ENCODE data around the gene RGS12. TPM values are rescaled to one million over a fixed set of nuclear protein-coding genes. Genes with fewer than 3 reads are reported as not detected.

Gene RGS12
- total RNA-seq, 1 donor from 2014 or later = 26.3 TPM

DNA sequence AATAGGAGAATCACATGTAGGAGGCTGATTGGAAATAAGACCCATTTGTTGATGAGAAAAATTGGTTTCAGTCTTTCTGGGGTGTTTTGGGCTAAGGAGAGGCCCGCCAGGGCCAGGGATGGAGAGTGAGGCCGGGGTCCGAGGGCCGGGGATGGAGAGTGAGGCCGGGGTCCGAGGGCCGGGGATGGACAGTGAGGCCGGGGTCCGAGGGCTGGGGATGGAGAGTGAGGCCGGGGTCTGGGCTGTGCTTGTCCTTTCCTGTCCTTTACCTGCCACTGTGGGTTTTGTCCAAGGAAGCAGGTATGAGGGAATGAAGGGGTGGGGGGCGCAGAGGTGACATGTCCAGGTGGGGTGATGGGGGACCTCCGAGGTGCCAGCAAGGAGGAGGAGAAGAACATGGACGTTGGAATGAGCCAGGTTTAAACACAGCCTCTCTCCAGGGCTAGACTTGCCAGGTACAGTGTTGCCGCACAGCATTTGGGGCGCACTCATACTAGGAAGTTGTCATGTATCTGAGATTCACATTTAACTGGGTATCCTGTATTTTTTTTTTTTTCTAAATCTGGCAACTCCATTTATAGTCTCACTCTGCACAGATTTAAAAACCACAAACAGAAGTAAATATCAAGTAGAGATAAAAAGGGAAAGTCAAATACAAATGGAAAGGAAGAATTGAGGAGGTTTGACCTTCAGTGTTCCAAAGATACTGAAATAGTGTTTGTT is 8.8 kb downstream of the RGS12 start:
- Histone ChIP-seq H3K27ac (no peak overlapping the region), H3K36me3 (no peaks in the 10 kb centered on the region), H3K9me3 (no peaks in the 10 kb centered on the region), H3K4me3 (no peak overlapping the region), H3K27me3 (no peaks in the 10 kb centered on the region), H3K4me1 (no peaks in the 10 kb centered on the region)
- no peak for DNase-seq (ENCODE audit: low spot score in 2 of 2)
- no peak for TF ChIP-seq CTCF (IDR thresholded peaks at IDR 0.05)
- intact Hi-C loops (cut with DNase I) = no loop called here

- no peaks in the 10 kb centered on the region for H3K36me3 ChIP-seq
- TF ChIP-seq CTCF (IDR thresholded peaks at IDR 0.05) = no peak
- intact Hi-C loops (cut with DNase I) = no loop called here
- no peak overlapping the region for H3K4me3 ChIP-seq
- no peaks in the 10 kb centered on the region for H3K27me3 ChIP-seq
- peak in 1 of 2 donors; percentile 57 for DNase-seq (ENCODE audit: low spot score in 2 of 2)
- no peak overlapping the region for H3K27ac ChIP-seq
- H3K9me3 ChIP-seq = no peaks in the 10 kb centered on the region
- no peaks in the 10 kb centered on the region for H3K4me1 ChIP-seq
Observed at GRCh38 chr4:3302173-3302785, 9.5 kb downstream of the RGS12 start.

- peak in 1 of 2 donors; percentile 56 for DNase-seq (ENCODE audit: low spot score in 2 of 2)
- no peaks in the 10 kb centered on the region for H3K27me3 ChIP-seq
- no peaks in the 10 kb centered on the region for H3K9me3 ChIP-seq
- no peak for TF ChIP-seq CTCF (IDR thresholded peaks at IDR 0.05)
- intact Hi-C loops (cut with DNase I) = no loop called here
- H3K4me1 ChIP-seq = no peaks in the 10 kb centered on the region
- H3K27ac ChIP-seq = no peak overlapping the region
- no peak overlapping the region for H3K4me3 ChIP-seq
- no peaks in the 10 kb centered on the region for H3K36me3 ChIP-seq
Observed at GRCh38 chr4:3302786-3303564, 10.2 kb downstream of the RGS12 start.

GRCh38 chr4:3303565-3303824 is 10.7 kb downstream of the RGS12 start:
- H3K36me3 ChIP-seq = no peaks in the 10 kb centered on the region
- H3K27me3 ChIP-seq = no peaks in the 10 kb centered on the region
- no peaks in the 10 kb centered on the region for H3K4me1 ChIP-seq
- intact Hi-C loops (cut with DNase I) = no loop called here
- no peaks in the 10 kb centered on the region for H3K9me3 ChIP-seq
- no peak overlapping the region for H3K27ac ChIP-seq
- TF ChIP-seq CTCF (IDR thresholded peaks at IDR 0.05) = no peak
- no peak overlapping the region for H3K4me3 ChIP-seq
- peak in 1 of 2 donors; percentile 37 for DNase-seq (ENCODE audit: low spot score in 2 of 2)

DNA sequence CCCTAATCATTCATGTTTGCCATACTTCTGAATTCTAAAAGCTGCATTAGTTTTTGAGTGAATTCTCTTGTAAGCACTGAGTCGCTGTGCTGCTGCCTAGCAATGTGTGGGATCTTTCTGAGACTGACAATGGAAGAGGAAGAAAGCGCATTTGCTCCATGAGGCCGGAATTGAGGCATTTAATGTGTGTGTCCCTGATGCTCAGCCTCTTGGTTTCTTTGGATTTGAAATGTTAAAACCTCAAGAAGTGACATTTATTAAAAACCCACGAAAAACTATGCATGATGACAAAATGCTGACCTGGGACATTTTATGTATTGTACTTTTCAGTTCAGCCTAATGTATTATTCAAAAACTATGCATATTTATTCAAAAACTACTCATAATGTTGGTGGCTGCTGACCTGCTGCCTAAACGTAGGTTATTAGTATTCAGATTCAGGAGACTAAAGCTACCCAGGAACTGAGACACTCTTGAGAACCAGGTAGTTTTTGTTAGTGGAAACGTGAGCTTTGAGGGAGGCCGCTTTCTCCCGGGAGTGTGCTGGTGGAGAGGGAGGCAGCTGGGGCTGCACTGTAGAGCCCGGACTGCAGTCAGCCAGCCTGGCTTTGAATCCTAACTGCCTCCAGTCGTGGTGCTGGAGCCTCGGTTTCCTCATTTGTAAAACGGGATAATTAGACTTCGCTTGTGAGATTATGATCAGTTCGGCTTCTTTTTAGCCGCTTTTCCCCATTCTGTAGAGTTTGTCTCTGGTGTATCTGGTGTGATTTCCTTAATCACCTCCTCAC is 11.3 kb downstream of the RGS12 start:
- no peak for TF ChIP-seq CTCF (IDR thresholded peaks at IDR 0.05)
- Histone ChIP-seq H3K4me3 (no peak overlapping the region), H3K27ac (no peak overlapping the region), H3K4me1 (no peaks in the 10 kb centered on the region), H3K27me3 (no peaks in the 10 kb centered on the region), H3K36me3 (no peaks in the 10 kb centered on the region), H3K9me3 (no peaks in the 10 kb centered on the region)
- intact Hi-C loops (cut with DNase I) = no loop called here
- no peak for DNase-seq (ENCODE audit: low spot score in 2 of 2)
